IMR-90 (cell line): ENCODE measurements around the gene OR4S1.

Experiments used
- BHLHE40 ChIP-seq: fragments of 150-350 bp; IDR thresholded peaks from 2 replicates; pipeline ENCODE4 v1.6.1; 2016; ENCODE audit warnings: mild to moderate bottlenecking, low read depth, low read length
- CEBPB ChIP-seq: IDR thresholded peaks from 2 replicates; pipeline ENCODE4 v1.6.1; 2012; ENCODE audit warnings: low read depth, low read length, improper control_type of control experiment
- FOS ChIP-seq: fragments of 150-350 bp; IDR thresholded peaks from 2 replicates; pipeline ENCODE4 v1.6.1; 2016; ENCODE audit warnings: low read depth, low read length
- MAFK ChIP-seq: IDR thresholded peaks from 2 replicates; pipeline ENCODE4 v1.6.1; 2012; ENCODE audit warnings: low read depth, low read length, improper control_type of control experiment
- MAZ ChIP-seq: IDR thresholded peaks from 2 replicates; pipeline ENCODE4 v1.6.1; 2012; ENCODE audit warnings: low read depth, mild to moderate bottlenecking, low read length, improper control_type of control experiment, moderate library complexity, borderline replicate concordance
- MXI1 ChIP-seq: IDR thresholded peaks from 2 replicates; pipeline ENCODE4 v1.6.1; 2012; ENCODE audit warnings: low read depth, mild to moderate bottlenecking, low read length, moderate library complexity, borderline replicate concordance
- POLR2A ChIP-seq: IDR thresholded peaks from 2 replicates; pipeline ENCODE4 v1.6.1; 2012; ENCODE audit warnings: mild to moderate bottlenecking, low read depth, low read length
- RAD21 ChIP-seq: IDR thresholded peaks from 2 replicates; pipeline ENCODE4 v1.6.1; 2012; ENCODE audit warnings: low read length, improper control_type of control experiment
- RFX5 ChIP-seq: IDR thresholded peaks from 2 replicates; pipeline ENCODE4 v1.8.0; 2012; ENCODE audit warnings: low read depth, mild to moderate bottlenecking, low read length, moderate library complexity
- SMC3 ChIP-seq: fragments of 150-350 bp; IDR thresholded peaks from 2 replicates; pipeline ENCODE4 v1.6.1; 2016; ENCODE audit warnings: low read depth, mild to moderate bottlenecking, antibody characterized with exemption, low read length, moderate library complexity
- TF ChIP-seq, protein P1 (sequence below): conservative IDR thresholded peaks from 2 replicates; pipeline ENCODE4 v1.5.1; 2012; ENCODE audit warnings: mild to moderate bottlenecking, low read depth, low read length, improper control_type of control experiment
- TF ChIP-seq, protein P2 (sequence below): fragments of 150-350 bp; IDR thresholded peaks from 2 replicates; pipeline ENCODE4 v1.6.1; 2016; ENCODE audit warnings: low read depth, mild to moderate bottlenecking, low read length, moderate library complexity, borderline replicate concordance
- TF ChIP-seq, protein P3 (sequence below): fragments of 150-350 bp; IDR thresholded peaks from 2 replicates; pipeline ENCODE4 v1.6.1; 2017; ENCODE audit warnings: mild to moderate bottlenecking, antibody characterized with exemption, low read length, low read depth

DNA sequence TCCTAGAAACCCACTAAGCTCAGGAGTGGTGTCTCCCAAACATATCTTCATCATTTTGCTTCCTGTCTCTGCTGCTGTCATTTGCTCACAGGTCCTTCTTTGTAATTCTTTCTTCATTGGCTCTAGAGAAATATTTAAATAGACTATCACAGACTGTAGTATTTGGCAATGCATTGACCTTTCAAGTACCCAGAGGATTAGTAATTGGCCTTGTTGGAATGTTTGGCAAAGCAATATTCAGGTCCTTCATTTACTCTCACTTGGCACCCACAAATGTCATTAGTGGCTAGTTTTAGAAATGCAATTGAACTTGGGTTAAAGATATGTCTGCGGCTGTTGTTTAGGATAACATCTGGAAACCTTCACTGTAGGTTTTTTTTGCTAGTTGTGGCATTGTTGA is 48.7 kb downstream of the OR4S1 start:
- TF ChIP-seq, protein P1, sequence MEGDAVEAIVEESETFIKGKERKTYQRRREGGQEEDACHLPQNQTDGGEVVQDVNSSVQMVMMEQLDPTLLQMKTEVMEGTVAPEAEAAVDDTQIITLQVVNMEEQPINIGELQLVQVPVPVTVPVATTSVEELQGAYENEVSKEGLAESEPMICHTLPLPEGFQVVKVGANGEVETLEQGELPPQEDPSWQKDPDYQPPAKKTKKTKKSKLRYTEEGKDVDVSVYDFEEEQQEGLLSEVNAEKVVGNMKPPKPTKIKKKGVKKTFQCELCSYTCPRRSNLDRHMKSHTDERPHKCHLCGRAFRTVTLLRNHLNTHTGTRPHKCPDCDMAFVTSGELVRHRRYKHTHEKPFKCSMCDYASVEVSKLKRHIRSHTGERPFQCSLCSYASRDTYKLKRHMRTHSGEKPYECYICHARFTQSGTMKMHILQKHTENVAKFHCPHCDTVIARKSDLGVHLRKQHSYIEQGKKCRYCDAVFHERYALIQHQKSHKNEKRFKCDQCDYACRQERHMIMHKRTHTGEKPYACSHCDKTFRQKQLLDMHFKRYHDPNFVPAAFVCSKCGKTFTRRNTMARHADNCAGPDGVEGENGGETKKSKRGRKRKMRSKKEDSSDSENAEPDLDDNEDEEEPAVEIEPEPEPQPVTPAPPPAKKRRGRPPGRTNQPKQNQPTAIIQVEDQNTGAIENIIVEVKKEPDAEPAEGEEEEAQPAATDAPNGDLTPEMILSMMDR = no peak
- TF ChIP-seq POLR2A (no peak), RFX5 (no peak), BHLHE40 (no peak), MXI1 (no peak), SMC3 (no peak), MAZ (no peak), MAFK (no peak), CEBPB (no peak), RAD21 (no peak), FOS (no peak)
- TF ChIP-seq, protein P2, sequence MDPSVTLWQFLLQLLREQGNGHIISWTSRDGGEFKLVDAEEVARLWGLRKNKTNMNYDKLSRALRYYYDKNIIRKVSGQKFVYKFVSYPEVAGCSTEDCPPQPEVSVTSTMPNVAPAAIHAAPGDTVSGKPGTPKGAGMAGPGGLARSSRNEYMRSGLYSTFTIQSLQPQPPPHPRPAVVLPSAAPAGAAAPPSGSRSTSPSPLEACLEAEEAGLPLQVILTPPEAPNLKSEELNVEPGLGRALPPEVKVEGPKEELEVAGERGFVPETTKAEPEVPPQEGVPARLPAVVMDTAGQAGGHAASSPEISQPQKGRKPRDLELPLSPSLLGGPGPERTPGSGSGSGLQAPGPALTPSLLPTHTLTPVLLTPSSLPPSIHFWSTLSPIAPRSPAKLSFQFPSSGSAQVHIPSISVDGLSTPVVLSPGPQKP = no peak
- TF ChIP-seq, protein P3, sequence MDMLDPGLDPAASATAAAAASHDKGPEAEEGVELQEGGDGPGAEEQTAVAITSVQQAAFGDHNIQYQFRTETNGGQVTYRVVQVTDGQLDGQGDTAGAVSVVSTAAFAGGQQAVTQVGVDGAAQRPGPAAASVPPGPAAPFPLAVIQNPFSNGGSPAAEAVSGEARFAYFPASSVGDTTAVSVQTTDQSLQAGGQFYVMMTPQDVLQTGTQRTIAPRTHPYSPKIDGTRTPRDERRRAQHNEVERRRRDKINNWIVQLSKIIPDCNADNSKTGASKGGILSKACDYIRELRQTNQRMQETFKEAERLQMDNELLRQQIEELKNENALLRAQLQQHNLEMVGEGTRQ = no peak
